ENCODE data around the gene CTNNA3. TPM values are rescaled to one million over a fixed set of nuclear protein-coding genes. Genes with fewer than 3 reads are reported as not detected.

The CTNNA3 gene
- total RNA-seq, 2 donors from 2014 or later, result 4.8 to 5.3 TPM

DNA sequence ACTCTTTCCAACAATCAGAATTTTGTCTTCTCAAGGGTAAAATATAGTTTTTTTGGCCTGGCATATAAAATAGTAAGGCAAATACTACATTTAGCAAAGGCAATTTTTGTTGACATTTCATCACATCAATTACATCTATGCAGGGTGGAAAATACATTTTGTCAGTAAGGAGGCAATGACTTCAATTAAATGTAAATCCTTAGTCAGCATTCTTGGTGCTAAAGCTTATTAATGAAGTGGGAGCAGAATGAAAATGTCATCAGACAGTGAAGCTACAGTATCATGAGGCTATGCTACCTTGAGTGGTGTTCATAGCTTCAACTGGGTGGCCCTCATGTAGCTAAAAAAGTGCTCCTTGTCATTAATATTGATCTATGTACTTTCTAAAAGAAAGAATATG is 761.3 kb downstream of the CTNNA3 start:
- intact Hi-C loops (cut with DNase I), result no loop called here
- no peak for DNase-seq (ENCODE audit: low spot score)

DNA sequence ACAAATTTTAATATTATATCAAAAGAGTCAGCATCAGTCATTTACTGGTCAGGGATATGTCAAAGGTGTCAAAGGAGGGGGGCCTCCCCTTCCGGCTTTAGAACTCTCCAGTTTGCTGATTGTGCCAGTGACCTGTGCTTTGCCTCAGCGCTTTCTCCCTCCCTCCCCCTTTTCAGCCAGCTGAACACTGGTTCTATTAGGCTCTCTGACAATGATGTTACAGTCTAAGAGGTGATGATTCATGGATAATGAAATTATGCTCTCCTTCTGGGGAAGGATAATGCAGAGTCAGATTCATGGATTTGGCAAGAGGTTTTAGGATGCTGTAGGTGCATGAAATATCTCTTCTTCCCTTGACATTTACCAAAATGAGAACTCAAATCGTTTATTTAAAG is 764.0 kb downstream of the CTNNA3 start:
- intact Hi-C loops (cut with DNase I), result no loop called here
- DNase-seq (ENCODE audit: low spot score), result no peak

DNA sequence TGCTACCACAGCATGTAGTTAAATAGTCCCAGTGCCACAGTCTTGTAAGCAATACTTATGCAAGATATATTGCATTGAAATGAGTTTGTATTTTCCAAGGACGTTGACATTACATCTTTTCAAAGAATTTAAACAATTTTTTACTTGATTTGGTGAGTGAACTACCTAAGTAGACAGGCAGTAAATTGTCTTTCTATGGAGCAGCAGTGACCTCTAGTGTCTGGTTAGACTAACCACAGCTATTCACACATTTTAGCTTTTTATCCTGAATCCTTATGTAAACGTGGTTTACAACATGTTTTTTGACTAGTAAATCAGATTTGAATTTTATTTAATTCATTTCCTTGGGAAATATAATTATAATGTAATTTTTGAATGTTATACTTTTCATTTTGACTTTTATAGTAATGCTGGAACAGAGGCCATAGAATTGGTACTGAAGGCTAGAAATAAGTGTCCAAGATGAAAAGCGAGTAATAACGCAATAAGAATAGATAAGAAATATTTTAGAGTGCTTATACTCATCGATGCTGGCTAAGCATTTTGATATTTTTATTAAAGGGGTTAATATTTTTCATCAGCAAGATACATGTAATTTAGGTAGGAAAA is 764.6 kb downstream of the CTNNA3 start:
- intact Hi-C loops (cut with DNase I), result no loop called here

DNA sequence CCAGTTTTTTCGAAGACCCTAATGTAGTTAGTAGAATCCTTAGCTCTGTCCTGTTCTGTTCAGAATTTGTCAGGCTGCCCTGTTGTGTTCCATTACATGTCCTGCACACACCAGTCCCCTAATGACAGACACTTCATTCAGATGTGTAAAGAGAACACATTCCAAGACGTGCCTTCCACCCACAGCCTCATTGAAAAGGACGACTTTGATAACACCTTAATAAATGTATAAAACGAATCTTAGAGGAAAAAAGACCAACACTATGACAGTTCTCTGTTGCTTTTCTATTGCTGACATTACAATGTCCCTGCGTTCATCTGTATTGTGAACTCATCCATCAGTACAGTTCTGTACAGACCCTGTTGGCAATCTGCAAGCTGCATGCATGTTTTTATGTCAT is 766.6 kb downstream of the CTNNA3 start:
- DNase-seq (ENCODE audit: low spot score), result no peak
- intact Hi-C loops (cut with DNase I), result no loop called here

More for the DNA sequence above, 764.6 kb downstream of the CTNNA3 start:
- DNase-seq (ENCODE audit: low spot score), result no peak

DNA sequence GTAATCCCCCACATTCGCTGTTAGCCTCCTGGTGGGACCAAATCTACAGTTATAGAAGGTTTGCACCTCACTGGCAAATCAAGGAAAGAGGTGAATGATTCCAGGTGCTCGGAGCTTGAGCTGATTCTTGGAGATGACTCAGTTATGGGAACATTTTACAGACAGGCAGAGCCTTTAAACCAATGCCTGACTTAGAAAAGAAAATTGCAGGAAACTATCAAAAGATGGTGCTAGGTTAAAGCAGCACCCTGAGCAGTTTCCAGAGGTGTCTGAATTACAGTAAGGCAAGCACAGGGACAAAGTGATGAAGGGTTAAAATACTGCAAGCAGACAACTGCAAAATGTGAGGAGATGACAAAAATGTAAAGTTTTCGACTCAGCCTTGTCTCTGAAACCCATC is 767.2 kb downstream of the CTNNA3 start:
- intact Hi-C loops (cut with DNase I), result no loop called here
- no peak for DNase-seq (ENCODE audit: low spot score)

DNA sequence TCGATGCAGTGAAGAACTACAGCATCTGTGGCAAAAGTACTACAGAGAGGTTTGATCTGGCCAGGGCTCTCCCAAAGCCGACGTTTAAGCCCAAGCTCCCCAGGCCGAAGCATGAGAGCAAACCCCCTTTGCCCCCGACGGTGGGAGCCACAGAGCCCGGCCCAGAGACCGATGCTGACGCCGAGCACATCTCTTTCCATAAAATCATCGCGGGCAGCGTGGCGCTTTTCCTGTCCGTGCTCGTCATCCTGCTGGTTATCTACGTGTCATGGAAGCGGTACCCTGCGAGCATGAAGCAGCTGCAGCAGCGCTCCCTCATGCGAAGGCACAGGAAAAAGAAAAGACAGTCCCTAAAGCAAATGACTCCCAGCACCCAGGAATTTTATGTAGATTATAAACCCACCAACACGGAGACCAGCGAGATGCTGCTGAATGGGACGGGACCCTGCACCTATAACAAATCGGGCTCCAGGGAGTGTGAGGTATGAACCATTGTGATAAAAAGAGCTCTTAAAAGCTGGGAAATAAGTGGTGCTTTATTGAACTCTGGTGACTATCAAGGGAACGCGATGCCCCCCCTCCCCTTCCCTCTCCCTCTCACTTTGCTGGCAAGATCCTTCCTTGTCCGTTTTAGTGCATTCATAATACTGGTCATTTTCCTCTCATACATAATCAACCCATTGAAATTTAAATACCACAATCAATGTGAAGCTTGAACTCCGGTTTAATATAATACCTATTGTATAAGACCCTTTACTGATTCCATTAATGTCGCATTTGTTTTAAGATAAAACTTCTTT is 767.8 kb downstream of the CTNNA3 start:
- peak; percentile 78 for DNase-seq (ENCODE audit: low spot score)
- intact Hi-C loops (cut with DNase I), result no loop called here

DNA sequence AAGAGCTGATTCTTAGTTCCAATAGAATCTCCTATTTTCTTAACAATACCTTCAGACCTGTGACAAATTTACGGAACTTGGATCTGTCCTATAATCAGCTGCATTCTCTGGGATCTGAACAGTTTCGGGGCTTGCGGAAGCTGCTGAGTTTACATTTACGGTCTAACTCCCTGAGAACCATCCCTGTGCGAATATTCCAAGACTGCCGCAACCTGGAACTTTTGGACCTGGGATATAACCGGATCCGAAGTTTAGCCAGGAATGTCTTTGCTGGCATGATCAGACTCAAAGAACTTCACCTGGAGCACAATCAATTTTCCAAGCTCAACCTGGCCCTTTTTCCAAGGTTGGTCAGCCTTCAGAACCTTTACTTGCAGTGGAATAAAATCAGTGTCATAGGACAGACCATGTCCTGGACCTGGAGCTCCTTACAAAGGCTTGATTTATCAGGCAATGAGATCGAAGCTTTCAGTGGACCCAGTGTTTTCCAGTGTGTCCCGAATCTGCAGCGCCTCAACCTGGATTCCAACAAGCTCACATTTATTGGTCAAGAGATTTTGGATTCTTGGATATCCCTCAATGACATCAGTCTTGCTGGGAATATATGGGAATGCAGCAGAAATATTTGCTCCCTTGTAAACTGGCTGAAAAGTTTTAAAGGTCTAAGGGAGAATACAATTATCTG is 768.6 kb downstream of the CTNNA3 start:
- DNase-seq (ENCODE audit: low spot score), result no peak
- intact Hi-C loops (cut with DNase I), result no loop called here

DNA sequence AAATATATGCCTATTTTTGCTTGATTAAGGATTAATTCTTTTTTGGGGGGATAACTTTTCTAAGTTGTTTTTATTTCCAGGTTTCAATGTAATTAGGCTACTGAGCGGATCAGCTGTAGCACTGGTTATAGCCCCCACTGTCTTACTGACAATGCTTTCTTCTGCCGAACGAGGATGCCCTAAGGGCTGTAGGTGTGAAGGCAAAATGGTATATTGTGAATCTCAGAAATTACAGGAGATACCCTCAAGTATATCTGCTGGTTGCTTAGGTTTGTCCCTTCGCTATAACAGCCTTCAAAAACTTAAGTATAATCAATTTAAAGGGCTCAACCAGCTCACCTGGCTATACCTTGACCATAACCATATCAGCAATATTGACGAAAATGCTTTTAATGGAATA is 769.2 kb downstream of the CTNNA3 start:
- intact Hi-C loops (cut with DNase I), result no loop called here
- DNase-seq (ENCODE audit: low spot score), result no peak

DNA sequence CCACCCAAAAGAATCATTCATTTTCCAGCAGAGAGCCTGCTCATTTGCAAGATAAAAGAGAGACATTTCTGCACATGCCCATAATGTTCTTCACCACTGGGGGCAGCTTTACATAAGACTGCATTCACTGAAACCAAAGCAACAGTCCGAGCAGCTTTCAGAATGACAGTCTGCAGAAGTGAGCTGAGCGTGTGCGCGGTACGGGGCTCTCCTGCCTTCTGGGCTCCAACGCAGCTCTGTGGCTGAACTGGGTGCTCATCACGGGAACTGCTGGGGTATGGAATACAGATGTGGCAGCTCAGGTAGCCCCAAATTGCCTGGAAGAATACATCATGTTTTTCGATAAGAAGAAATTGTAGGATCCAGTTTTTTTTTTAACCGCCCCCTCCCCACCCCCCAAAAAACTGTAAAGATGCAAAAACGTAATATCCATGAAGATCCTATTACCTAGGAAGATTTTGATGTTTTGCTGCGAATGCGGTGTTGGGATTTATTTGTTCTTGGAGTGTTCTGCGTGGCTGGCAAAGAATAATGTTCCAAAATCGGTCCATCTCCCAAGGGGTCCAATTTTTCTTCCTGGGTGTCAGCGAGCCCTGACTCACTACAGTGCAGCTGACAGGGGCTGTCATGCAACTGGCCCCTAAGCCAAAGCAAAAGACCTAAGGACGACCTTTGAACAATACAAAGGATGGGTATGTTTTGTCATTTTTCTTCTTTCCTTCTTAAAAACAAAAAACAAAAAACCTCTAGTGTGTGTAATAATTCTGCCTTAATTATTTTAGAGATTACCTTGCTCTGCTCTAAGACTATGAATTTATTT is 769.9 kb downstream of the CTNNA3 start, which contains the start of gene LRRTM3:
Gene LRRTM3, plus strand, starts transcription at position 141 of the 820 bp plus-strand sequence.
- DNase-seq (ENCODE audit: low spot score), result peak; percentile 60
- intact Hi-C loops (cut with DNase I), result no loop called here

DNA sequence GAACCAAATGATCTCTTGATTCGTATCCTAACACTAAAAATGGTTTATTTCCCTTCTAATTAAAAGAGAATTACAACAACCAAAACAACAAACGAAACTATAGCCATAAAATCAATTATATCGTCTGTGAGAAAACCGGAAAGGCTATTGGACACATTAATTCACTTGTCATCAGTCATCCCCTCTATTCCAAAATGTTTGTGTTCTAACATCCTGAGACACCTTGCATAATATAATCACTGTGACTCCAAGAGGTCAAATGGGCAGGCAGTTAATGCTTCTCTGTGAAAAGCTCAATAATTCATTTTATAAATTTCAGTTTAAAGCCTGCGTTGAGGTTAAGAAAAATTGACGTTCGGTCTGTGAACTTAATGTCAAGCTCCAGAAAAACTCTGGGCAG is 770.6 kb downstream of the CTNNA3 start:
- no peak for DNase-seq (ENCODE audit: low spot score)
- intact Hi-C loops (cut with DNase I), result no loop called here

DNA sequence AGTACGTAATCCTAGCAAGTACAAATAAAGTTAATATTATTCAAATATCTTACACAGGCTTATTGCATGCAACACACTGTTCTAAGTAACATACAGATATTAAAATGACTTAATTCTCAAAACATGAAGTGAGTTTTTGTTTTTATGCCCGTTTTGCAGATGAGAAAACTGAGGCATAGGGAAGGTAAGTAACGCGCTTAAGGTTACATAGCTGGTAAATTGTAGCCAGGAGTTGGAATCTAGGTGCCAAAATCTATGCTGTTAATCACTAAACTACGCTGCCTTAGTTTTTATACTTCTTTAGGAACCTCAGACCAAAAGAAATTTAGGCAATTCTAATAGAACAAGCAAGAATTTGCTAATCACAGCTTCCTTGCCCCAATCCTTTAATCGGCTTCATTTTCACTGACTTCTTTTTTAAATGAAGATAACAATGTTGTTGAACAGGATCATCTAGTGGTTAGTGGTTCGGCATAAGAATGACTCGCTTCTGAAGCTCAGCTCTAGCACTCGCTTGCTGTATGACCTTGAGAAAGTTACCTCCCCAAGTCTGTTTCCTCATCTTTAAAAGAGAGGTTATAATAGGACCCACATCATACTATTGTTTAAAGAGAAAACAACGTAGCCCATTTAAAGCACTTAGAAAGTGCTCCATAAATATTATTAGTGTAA is 771.2 kb downstream of the CTNNA3 start:
- intact Hi-C loops (cut with DNase I), result no loop called here

DNA sequence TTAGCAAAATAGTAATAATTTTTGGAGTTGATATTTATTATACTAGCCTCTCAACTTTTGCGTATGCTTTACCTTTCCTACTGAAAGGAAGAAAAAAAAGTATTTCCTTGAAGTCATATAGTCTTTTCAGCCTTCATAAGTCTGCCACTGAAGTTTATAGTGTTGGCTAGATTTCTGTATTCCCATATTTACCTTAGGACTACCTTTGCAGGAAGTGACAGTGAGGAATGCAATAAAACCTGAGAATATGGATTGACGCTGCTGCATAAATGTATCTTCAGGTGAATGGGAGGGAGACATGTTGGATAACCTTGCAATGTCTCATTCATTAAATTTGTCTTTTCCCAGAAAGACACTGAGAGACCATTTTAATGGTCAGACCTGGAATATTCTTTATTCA is 776.7 kb downstream of the CTNNA3 start:
- intact Hi-C loops (cut with DNase I), result no loop called here
- no peak for DNase-seq (ENCODE audit: low spot score)

More for the DNA sequence above, 771.2 kb downstream of the CTNNA3 start:
- no peak for DNase-seq (ENCODE audit: low spot score)

DNA sequence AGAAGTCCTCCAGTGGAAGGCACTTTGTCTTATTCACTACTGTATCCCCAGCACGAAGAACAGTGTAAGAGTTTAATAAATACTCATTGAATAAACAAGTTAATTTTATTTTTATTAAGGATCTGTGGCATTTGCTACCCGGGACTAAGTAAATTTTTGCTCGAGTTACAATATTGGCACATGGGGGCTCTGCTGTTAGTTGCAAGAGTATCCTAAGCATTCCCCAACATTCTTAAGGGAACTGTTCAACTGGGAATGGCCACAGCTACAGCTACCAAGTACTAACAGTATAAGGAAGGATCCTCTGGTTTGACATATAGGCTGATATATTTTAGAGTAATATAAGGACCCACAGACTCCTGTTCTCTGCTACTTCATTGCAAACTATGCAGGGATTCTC is 778.9 kb downstream of the CTNNA3 start:
- intact Hi-C loops (cut with DNase I), result no loop called here
- no peak for DNase-seq (ENCODE audit: low spot score)

DNA sequence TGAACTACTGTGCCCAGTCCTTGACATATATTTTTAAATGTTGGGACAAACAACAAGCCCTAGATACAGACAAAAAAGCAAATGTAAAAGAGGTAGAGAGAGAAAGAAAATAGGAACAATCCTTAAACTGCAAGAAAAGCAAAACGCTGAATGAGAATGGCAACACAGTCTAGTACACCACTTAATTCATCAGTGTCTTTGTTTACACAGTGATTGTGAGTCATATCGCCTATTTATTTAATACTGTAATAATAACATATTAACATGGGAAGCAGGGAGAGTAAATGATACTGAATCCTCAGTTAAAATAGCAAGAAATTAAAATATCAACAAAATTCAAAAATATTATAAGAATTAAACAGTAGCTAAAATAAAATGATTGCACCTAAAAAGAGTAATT is 780.0 kb downstream of the CTNNA3 start:
- no peak for DNase-seq (ENCODE audit: low spot score)
- intact Hi-C loops (cut with DNase I), result no loop called here

DNA sequence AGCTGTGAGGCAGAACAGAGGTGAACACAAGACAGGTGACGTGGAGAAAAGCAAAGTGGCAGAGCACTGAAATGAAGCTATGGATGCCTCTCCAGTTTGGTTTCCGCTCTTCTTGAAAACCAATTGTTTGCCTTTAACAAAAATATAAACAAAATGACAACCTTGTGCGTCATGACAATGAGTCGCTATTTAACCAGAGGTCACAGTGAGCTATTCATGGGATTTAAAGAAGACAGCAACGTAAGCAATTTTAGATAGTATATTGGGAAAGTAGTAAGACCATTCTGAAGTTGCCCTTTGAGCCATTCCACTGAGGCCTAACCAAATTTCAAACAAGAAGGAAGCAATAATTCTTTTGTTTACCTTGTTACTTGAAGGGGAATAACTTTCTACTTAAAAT is 785.3 kb downstream of the CTNNA3 start:
- intact Hi-C loops (cut with DNase I), result no loop called here
- no peak for DNase-seq (ENCODE audit: low spot score)

DNA sequence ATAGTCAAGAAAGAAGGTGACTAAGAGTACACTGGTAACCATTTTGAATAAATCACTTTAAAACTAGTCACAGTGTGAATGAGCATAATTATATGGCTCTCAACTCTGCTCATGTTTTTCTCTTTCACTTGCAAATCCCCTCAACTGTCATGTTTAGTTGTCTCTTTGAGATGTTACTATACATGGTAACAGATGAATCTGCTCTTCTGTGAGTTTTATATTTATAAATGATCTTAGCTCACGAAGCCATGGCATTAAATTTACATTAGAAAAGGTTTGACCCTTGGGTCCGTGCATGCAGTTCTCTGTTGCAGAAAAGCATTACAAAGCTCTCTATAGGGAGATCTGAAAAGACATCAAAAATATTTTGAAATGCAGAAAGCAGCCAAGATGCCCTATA is 803.1 kb downstream of the CTNNA3 start:
- DNase-seq (ENCODE audit: low spot score), result no peak
- intact Hi-C loops (cut with DNase I), result no loop called here

DNA sequence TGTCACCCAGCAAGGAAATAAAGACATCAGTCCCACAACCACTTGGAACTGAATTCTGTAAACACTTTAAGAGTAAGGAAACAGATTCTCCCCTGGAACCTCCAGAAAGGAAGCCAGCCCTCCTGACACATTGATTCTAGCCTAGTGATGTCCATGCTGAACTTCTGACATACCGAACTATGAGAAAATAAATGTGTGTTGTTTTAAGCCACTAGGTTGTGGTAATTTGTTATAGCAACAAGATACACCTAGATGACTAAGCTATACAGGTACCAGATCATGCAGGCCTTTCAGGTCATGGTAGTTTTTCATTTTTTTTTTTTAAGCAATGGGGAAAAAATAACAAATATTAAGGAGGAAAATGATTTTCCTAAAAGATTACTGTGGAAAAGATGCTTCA is 807.8 kb downstream of the CTNNA3 start:
- intact Hi-C loops (cut with DNase I), result no loop called here
- no peak for DNase-seq (ENCODE audit: low spot score)

DNA sequence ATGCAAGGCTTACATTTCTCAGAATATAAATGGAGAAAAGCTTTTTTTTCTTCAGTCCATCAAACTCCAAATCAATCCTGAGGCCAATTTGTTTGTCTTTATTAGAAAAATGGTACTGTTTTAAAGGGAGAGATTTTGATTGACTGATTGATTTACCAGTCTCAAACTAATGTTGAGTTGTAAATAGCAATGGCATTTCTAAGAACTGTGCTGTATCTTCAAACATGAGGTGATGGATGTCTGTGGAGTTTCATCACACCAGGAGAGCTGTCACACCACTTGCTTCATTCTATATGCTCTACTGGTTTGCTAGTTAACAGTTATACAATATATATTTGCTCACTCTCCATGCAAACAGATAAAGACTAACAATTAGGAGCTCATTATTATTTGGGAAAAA is 809.1 kb downstream of the CTNNA3 start:
- DNase-seq (ENCODE audit: low spot score), result no peak
- intact Hi-C loops (cut with DNase I), result no loop called here

DNA sequence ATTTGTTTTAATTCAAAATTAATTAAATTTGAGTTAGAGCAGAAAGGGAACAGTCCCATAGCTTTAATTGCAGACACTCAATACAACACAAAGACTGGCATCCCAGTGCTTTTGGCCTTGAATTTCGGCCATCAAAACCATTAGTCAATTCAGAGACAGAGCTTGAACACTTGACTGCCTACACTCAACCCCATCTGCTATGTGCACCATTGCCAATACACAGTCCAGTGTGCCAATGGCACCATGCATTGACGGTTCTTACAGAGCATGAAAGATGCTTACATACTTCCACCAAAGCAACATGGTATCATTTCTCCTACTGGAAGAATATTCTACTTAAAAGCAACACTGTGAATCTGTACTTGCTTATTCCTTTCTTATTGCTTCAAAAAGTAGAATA is 813.7 kb downstream of the CTNNA3 start:
- intact Hi-C loops (cut with DNase I), result no loop called here
- no peak for DNase-seq (ENCODE audit: low spot score)

Measured in posterior vena cava (tissue), 2 donors.